PFSK-1 (cell line): ENCODE results near the gene IPO5.

Experiments used
- TAF1 ChIP-seq: IDR thresholded peaks from 2 replicates; pipeline ENCODE4 v1.6.1; 2012; ENCODE audit warnings: low read length, control low read depth, borderline replicate concordance; ENCODE audit not compliant: insufficient read depth
- TF ChIP-seq, protein P1 (sequence below), 2 experiments: IDR thresholded peaks; 2 replicates each; pipeline versions ENCODE4 v1.6.1 to v1.8.0; 2011 to 2012; ENCODE audit warnings: low read depth in 2 of 2, low read length in 2 of 2, control low read depth in 1 of 2, inconsistent platforms in 1 of 2, mild to moderate bottlenecking in 1 of 2, moderate library complexity in 1 of 2; ENCODE audit not compliant: insufficient read depth in 1 of 2

DNA sequence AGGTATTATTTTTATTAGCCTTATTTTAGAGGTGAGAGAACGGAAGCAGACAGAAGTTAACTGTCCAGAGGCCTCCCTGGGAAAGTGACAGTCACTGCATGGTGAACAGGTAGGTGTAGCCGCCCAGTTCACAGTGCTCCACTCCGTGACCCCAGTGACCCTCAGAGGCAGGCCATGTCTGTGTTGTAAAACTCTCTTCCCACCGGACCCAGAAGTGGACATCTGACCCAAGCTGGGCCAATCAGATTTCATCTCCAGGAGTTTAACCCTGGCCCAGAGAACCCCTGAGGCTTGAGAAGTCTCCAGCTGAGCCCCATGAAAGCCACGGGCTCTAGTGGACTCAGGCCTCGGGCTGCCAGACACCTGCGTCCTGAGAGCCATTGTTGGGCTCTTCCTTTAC, 105.8 kb downstream of the IPO5 start:
- TF ChIP-seq, protein P1, sequence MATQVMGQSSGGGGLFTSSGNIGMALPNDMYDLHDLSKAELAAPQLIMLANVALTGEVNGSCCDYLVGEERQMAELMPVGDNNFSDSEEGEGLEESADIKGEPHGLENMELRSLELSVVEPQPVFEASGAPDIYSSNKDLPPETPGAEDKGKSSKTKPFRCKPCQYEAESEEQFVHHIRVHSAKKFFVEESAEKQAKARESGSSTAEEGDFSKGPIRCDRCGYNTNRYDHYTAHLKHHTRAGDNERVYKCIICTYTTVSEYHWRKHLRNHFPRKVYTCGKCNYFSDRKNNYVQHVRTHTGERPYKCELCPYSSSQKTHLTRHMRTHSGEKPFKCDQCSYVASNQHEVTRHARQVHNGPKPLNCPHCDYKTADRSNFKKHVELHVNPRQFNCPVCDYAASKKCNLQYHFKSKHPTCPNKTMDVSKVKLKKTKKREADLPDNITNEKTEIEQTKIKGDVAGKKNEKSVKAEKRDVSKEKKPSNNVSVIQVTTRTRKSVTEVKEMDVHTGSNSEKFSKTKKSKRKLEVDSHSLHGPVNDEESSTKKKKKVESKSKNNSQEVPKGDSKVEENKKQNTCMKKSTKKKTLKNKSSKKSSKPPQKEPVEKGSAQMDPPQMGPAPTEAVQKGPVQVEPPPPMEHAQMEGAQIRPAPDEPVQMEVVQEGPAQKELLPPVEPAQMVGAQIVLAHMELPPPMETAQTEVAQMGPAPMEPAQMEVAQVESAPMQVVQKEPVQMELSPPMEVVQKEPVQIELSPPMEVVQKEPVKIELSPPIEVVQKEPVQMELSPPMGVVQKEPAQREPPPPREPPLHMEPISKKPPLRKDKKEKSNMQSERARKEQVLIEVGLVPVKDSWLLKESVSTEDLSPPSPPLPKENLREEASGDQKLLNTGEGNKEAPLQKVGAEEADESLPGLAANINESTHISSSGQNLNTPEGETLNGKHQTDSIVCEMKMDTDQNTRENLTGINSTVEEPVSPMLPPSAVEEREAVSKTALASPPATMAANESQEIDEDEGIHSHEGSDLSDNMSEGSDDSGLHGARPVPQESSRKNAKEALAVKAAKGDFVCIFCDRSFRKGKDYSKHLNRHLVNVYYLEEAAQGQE (IDR thresholded peaks at IDR 0.05; ENCODE audit: insufficient read depth in 1 of 2, low read depth in 2 of 2, low read length in 2 of 2), result no peak
- TF ChIP-seq TAF1, result no peak
